Activated gamma-delta T cell (primary cell): ENCODE results near the gene CRK.
A peak's percentile ranks its signal among the peaks of the same experiment; 100 is the strongest.
"Not testable (repeated sequence)": the region's sequence is repeated elsewhere in the genome, so short reads cannot be mapped to it uniquely, and the experiment has no call there.

Experiments used
- DNase-seq: peaks from one replicate; lab custom pipeline; 2025; lab: John Stamatoyannopoulos, UW

CRK gene

DNA sequence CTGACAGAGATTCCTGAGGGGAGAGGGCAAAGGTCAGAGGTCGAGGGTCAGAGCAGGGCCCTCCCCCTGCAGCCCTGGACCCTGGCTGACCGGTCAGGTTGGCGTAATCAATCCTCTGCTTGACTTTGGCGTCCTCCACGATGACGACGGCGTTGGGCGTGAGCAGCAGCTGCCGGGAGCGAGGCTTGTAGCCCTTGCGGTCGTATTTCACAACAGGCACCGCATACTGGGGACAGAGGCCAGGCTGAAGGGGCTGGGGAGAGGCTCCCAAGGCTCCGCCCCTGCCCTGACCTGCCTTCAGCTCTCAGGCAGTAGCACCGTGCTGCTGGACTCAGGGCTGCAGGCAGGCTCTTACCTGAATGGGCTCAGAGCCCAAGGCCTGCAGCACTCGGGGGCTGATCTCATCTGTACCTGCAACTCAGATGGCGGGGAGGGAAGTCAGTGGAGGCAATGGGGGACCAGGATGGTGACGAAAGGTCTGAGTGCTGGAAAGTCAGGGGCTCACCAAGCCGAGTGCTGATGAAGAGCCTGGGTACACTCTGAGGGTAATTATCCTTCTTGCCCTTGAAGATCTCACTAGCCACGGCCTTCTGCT, 12.0 kb upstream of the CRK start:
- DNase-seq, result no peak

DNA sequence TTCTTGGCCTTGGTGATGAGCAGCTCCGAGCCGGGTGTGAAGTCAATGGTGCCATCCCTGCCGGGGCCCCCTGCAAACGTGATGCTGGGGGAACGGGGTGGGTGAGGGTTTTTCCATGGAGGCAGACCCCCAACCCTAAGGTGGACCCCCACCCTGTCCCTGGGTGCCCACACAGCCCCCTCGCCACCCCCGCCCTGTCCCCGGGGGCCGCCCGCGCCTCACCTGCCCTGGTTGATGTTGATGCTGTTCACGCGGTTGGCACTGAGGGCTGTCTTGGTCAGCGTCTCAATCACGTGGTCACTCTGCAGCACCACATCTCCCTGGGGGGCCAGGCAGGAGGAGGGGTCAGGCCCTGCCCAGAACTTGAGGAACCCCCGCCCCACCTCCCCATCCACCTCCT, 11.2 kb upstream of the CRK start:
- DNase-seq, result no peak

DNA sequence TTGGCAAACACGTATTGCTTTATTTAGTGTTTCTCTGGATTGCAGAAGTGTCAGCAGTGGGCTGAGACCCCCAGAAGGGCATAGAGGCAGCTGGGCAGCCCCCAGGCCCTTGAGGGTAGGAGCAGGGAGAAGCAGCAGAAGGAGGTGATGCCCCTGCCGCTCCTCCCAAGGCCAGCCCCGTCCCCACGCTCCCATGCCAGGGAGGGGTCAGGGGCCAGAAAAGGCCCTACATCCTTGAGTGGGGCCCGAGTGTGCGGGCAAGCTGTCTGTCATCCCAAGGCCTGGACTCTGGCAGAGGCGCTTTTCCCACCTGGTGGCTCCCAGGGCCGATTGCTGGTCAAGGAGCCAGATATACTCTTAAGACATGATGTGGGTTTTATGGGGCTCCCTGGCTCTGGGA, 8.2 kb upstream of the CRK start:
- no peak for DNase-seq

DNA sequence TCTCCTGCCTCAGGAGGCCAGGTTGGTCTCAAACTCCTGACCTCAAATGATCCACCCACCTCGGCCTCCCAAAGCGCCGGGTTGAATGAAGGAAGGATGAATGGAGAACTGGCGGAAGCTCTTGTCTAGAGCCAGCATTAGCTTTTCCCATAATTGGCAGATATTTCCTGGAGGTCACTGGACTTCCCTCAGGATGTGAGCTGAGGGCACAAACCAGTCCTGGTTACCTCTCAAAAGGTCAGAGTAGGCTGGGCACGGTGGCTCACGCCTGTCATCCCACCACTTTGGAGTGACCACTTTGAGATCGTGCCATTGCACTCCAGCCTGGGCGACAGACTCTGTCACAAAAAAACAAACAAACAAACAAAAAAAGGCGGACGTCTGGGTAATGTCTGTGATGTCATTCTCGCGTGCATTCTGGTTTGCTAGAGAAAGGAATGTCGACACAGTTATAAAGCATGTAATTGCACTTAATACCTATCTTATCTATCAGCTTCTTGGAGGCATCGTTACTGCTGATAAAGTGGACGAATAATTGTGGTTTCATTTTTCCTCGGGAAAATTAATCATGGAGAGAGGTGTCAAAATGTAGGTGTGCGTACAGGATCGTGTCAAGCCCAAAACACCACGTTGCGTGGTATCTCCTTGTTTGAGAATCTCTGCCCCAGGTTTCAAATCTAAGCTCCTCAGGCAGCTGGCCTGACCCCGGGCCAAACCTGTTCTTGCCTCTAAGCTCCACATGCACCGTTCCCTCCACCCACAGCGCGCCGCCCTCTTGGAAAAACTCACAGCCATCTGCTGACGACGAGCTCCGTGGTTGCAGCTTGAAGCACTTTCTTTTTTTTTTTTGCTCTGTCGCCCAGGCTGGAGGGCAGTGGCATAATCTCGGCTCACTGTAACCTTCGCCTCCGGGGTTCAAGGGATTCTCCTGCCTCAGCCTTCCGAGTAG, 6.4 kb upstream of the CRK start:
- no peak for DNase-seq

DNA sequence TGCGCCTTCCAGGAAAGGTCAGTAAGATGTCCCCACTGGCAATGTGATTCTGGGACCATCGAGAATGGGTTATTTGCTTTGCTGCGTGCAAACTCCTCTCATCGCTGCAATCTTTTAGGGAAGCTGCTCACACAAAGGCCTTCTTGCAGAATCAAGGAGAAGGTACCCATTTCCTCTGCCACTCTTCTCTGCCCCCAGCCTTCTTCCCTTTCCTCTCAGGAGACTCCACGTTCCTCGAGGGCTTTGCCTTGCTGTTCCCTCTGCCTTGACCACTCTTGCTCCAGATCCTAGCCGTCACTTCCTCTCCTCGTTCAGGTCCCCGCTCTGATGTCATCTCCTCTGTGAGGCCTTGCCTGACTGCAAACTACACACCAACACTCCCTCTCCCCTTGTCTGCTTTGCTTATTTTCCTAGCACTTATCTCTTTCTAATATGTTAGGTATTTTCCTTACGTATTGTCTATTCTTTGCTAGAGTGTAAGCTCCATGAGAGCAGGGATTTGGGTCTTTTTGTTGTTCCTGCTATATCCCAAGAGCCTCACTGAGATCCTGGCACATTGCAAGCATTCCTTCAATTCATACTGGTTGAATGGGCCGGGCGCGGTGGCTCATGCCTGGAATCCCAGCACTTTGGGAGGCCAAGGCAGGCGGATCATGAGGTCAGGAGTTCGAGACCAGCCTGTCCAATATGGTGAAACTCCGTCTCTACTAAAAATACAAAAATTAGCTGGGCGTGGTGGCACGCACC, 5.3 kb upstream of the CRK start:
- no peak for DNase-seq

DNA sequence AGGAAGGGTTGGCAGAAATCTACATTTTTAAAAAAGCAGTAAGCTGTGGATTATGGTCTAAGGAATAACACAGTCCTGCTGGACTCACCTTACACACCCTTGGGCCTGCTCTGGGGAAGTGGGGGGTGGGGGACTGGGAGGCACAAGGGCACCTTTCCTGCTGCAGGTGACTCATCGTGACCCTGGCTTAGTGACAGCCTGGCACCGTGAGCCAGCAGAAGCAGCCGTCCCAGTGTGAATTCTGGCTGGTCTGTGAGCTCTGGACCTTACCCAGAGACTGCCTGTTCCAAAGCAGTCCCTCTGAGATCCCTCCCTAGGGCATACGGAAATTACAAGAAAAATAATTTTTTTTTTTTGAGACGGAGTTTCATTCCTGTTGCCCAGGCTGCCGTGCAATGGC, 4.2 kb upstream of the CRK start:
- DNase-seq, result no peak

DNA sequence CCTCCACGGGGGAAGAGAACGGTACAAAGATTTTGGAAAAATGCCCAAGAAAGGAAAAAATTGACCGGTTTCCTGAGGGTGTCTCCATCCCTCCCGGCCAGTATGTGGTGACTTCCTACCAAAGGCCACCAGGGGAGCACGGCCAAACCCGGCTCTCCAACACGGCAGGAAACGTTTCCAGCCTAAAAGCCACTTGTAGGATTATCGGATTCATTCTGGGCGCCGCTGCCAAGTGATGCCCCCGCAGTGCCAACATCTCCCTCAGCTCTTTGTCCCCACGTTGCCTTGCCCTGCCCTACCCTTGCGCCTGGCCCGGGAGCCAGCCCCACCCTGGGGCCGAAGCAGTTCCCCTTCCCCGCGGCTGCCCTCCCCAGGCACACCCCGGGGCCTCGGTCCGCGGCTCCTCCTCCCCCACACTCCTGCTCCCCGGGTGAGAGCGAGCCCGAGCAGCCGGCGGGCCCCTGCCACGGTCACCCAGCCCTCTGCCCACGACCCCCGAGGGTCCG, 688 bp downstream of the CRK start:
- peak; percentile 39 for DNase-seq

DNA sequence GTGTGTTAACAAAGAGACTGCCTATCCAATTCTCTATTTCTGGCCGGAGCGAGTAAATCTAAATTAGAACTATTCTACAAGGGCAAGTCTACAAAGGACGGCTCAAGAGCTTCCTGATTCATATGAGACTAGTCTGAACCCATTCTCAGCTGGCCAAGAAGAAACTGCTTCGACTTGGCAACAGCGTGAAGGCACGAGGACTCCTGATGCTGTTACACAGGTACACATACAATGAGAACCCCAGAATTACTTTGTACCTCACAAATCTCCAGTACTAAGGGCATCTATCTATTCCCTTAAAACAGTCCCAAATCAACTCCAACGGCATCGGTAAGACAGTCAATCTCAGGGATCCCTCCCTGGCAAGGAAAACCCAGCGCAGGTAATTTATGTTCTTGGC, 1.5 kb downstream of the CRK start:
- DNase-seq, result no peak

DNA sequence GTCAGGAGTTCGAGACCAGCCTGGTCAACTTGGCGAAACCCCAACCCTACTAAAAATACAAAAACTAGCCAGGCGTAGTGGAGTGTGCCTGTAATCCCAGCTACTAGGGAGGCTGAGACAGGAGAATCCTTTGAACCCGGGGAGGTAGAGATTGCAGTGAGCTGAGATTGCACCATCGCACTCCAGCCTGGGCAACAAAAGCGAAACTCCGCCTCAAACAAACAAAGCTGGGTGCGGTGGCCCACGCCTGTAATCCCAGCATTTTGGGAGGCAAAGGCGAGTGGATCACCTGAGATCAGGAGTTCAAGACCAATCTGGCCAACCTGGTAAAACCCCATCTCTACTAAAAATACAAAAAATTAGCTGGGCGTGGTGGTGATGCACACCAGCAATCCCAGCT, 2.3 kb downstream of the CRK start:
- DNase-seq, result not testable (repeated sequence)

DNA sequence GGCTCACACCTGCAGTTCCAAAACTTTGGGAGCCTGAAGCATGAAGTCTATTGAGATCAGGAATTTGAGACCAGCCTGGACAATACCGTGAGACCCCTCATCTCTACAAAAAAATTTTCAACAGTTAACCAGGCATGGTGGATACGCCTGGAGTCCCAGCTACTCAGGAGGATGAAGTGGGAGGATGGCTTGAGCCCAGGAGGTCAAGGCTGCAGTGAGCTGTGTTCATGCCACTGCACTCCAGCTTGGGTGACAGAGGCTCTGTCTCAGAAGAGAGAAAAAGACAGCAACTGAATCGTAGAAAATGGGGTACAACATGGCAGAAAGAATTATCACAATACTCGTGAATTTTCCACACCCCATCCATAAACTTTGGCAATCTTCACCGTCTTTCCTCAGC, 3.2 kb downstream of the CRK start:
- DNase-seq, result no peak

DNA sequence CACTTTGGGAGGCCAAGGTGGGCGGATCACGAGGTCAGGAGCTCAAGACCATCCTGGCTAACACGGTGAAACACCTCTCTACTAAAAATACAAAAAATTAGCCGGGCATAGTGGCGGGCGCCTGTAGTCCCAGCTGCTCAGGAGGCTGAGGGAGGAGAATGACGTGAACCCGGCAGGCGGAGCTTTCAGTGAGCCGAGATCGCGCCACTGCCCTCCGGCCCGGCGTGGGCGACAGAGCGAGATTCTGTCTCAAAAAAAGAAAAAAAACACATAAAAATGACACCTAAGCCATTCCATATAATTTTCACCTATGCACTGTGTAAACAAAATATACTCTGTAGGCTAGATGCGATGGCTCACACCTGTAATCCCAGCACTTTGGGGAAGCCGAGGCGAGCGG, 5.8 kb downstream of the CRK start:
- not testable (repeated sequence) for DNase-seq

DNA sequence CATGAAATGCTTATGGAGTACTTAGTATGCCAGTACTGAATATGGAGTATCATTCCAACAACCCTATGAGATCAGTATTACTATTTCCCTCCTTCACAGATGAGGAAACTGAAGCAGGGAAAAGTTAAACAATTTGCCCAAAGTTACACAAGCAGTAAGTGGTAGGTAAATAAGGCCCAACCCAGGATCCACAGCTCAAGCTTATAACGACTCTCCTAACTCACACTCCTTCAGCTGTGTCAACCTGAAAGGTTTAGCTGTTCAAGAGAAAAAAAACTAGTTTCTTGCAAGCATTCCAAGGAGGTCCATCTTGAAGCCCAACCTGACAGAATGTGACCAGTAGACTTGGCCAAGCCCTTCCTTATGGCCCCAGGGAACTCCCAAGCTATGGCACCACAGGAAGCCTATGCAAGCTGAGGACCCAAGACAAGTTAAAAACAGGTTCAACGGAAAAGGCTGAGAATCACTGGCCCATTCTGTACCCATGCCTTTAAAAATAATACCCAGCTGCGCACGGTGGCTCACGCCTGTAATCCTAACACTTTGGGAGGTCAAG, 6.5 kb downstream of the CRK start:
- DNase-seq, result no peak

DNA sequence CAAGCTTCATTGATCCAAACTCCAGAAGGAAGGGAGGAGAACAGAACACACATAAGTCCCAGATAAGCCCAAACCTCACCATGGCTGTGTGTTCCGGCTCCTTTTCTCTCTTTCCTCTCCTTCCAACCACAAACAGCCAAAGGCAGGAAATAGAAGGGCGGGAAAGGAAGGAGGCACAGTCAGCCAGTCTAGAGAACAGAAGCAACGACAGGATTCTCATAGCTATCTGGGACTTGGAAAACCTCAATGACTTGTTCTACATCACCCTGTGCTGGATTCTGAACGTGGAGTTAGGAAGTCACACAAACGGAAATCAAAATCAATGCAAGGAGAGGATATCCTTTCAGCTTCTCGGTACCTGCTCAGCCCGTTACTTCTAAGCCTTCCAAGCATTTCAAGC, 9.0 kb downstream of the CRK start:
- no peak for DNase-seq

DNA sequence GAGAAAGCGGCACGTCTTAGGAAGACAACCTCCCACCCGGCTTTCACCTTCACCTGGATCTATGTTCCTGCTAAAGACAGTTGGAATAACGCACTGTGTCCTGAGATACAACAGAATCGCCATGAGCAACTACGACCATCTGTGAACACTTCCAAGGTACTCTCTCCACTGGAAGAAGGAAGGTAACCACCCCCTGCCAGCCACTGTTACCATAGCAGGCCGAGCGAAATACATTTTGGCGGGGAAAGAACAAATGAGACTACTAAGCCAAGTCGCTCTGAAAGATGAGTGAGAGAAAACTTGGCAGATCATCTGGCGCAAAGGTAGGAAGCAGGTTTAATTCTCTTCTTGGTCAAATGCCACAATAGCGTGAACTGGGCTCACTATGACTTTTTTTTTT, 9.8 kb downstream of the CRK start:
- DNase-seq, result no peak

DNA sequence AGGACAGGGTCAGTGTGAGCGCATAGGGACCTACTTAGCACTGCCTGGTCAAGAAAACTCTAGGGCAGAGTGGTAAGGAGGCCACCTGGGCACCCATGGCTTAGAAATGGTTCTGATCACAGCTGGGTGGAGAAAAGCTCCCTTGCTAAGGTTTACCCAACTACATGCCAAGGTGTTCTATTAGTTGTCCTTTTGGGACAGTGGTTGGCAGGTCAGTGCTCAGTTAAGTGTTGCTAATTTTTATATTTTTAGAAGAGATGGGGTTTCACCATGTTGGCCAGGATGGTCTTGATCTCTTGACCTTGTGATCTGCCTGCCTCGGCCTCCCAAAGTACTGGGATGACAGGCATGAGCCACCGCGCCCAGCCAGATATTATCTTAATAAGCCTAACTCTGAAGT, 10.3 kb downstream of the CRK start:
- DNase-seq, result not testable (repeated sequence)

DNA sequence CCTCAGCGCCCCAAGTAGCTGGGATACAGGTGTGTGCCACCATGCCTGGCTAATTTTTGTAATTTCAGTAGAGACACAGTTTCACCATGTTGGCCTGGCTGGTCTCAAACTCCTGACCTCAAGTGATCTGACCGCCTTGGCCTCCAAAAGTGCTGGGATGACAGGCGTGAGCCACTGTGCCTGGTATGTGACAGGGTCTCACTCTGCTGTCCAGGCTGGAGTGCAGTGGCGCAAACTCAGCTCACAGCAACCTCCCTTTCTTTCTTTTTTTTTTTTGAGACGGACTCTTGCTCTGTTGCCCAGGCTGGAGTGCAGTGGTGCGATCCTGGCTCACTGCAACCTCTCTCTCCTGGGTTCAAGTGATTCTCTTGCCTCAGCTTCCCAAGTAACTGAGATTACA, 13.3 kb downstream of the CRK start:
- not testable (repeated sequence) for DNase-seq

DNA sequence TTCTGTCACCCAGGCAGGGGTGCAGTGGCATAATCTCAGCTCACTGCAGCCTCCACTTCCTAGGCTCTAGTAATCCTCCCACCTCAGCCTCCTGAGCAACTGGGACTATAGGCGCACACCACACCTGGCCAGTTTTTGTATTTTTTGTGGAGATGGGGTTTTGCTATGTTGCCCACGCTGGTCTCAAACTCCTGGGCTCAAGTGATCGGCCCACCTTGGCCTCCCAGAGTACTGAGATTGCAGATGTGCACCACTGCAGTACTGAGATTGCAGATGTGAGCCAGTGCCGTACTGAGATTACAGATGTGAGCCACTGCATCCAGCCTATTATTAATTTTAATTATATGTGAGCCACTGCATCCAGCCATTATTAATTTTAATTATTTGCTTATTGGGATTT, 13.8 kb downstream of the CRK start:
- DNase-seq, result no peak

DNA sequence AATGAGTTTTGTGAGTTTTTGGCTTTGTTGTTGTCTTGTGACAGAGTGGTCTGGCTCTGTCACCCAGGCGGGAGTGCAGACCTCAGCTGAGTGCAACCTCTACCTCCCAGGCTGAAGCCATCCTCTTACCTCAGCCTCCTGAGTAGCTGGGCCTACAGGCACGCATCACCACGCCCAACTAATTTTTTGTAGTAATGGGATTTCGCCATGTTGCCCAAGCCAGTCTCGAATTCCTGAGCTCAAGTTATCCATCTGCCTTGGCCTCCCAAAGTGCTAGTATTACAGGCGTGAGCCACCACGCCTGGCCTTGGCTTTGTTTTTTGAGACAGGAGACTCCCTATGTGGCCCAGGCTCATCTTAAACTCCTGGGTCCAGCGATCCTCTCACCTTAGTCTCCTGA, 15.1 kb downstream of the CRK start:
- no peak for DNase-seq

DNA sequence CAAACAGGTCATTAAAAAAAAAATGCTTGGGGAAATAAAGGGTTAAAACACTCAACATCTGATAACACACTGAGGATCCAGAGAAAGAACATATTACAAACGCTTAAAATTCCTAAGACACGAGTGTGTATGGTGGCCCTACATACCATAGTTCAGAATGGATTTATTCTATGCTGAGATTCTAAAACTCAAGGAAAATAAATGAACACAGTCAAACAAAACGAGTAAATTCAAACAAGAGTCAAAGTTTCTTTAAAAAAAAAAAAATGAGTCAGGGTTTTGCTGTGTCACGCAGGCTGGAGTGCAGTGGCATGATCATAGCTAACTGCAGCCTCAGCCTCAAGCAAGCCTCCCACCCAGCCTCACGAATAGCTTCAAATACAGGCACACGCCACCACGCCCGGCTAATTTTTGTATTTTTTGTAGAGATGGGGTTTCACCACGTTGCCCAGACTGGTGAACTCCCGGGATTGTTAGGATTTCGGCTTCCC, 17.4 kb downstream of the CRK start:
- DNase-seq, result no peak

DNA sequence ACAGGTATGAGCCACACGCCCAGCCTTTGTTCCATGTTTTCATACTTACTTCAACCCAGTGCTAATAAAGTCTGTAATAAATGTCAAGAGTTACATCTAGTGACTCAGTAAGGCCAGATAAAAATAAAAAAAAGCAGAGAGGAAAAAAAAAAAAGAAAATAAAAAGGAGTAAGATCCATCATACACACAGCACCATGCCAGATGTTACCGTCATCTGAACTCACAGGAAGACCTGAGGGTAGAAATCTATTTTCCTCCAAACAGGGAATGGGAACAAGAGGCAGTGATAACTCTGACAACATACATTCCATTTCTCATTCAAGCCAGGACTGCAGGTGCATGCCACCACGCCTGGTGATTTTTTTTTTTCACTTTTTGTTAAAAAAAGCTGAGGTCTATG, 20.7 kb downstream of the CRK start:
- no peak for DNase-seq

DNA sequence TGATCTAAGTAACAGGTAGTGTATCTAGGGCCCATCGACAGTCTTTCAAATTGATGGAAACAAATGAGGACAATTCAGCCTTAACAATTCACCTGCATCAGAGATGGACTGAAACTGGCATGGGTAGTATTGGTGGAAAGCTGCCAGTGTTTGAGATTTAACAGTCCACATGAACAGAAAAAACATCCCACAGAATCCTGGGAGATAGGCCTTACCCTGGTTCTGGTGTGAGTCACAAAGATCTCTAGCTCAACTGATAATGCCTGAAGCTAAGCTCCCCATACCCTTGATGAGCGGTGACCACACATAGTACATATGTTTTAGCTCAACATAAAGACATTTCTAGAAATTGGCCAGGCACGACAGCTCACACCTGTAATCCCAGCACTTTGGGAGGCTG, 21.9 kb downstream of the CRK start:
- no peak for DNase-seq

DNA sequence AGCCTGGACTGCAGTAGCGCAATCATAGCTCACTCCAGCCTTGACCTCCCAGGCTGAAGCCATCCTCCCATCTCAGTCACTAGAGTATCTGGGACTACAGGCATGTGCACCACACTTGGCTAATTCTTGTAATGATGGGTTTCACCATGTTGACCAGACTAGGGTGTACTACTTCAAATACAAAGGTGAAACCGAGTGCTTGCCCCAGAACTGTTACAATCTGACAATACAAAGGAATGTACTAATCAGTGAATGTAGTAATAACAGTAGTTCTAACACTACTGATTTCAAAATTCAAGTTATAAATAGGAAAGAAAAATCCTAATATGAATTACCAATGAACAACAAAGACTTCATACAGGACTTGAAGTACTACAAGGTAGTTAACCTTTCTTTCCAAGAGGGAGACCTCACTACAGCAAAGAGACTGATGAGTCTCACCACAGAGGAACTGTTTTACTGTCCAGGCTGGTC, 24.4 kb downstream of the CRK start:
- no peak for DNase-seq
